HFF-Myc (cell line): ENCODE measurements around the gene TBC1D32.
"Not testable (repeated sequence)": the region's sequence is repeated elsewhere in the genome, so short reads cannot be mapped to it uniquely, and the experiment has no call there.

Experiments used
- DNase-seq: peaks from one replicate; pipeline ENCODE4 v3.0.0-alpha.2; 2011; ENCODE audit warnings: low read depth; ENCODE audit errors: extremely low read depth
- H3K4me3 ChIP-seq: replicated peaks from 2 replicates; pipeline ENCODE4 v1.5.1; 2011; ENCODE audit warnings: low read depth, mild to moderate bottlenecking, control low read depth, low read length
- TF ChIP-seq, protein P1 (sequence below): IDR thresholded peaks from 2 replicates; pipeline ENCODE4 v1.5.1; 2012; ENCODE audit warnings: mild to moderate bottlenecking, low read depth, low read length, control low read depth; ENCODE audit errors: missing control alignments

TBC1D32 gene

GRCh38 chr6:121347484-121347883, 13.2 kb upstream of the TBC1D32 start:
- DNase-seq = no peak
- TF ChIP-seq, protein P1, sequence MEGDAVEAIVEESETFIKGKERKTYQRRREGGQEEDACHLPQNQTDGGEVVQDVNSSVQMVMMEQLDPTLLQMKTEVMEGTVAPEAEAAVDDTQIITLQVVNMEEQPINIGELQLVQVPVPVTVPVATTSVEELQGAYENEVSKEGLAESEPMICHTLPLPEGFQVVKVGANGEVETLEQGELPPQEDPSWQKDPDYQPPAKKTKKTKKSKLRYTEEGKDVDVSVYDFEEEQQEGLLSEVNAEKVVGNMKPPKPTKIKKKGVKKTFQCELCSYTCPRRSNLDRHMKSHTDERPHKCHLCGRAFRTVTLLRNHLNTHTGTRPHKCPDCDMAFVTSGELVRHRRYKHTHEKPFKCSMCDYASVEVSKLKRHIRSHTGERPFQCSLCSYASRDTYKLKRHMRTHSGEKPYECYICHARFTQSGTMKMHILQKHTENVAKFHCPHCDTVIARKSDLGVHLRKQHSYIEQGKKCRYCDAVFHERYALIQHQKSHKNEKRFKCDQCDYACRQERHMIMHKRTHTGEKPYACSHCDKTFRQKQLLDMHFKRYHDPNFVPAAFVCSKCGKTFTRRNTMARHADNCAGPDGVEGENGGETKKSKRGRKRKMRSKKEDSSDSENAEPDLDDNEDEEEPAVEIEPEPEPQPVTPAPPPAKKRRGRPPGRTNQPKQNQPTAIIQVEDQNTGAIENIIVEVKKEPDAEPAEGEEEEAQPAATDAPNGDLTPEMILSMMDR = no peak

DNA sequence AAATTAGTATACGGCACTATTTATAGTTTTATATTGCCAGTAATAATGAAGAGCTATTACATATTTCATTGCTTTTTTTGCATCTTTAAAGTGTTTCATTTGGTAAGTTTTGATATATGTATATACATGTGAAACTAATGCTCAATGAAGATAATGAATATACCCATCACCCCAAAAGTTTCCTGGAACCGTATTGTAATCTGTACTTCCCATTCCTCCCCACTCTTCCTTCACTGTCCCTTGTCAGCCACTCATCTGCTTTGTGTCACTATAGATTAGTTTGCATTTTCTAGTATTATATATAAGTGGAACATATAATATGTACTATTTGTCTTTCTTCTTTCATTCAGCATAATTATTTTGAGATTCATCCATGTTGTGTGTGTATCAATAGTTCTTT, 10.3 kb upstream of the TBC1D32 start:
- H3K4me3 ChIP-seq = no peak overlapping the region
- DNase-seq = no peak
- TF ChIP-seq, protein P1 = no peak

More at GRCh38 chr6:121347484-121347883, 13.2 kb upstream of the TBC1D32 start:
- H3K4me3 ChIP-seq = no peak overlapping the region

DNA sequence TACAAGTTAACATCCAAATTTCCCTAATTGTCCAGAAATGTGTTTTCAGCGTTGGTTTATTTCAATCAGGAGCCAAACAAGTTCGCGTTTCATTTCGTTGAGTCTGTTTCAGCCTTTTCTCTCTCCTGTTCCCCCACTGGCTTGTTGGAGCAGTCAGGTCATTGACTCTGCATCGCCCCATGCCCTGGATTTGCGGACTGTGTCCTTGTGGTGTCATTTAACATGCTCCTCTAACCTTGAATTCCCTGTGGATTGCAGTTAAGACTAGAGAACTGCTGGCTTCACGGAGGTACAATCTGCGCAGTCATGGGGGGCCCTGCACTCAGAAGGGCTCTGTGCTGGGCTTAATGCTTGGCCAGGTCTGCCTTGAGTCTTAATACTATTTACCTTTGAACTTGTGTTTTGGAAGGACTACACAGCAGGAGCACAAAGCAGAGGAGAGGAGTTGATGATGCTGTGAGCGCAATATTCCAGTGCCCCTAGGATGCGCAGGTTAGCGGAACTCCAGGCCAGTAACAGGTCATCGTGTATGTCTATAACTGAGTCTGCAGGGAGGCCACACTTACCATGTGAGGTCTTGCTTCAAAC, 5.5 kb upstream of the TBC1D32 start:
- TF ChIP-seq, protein P1 = no peak
- H3K4me3 ChIP-seq = no peak overlapping the region
- no peak for DNase-seq

GRCh38 chr6:121338956-121339355, 4.7 kb upstream of the TBC1D32 start:
- TF ChIP-seq, protein P1 = no peak
- no peak for DNase-seq

GRCh38 chr6:121338366-121338765, 4.1 kb upstream of the TBC1D32 start:
- TF ChIP-seq, protein P1 = no peak
- DNase-seq = no peak
- H3K4me3 ChIP-seq = no peak overlapping the region

More at GRCh38 chr6:121338956-121339355, 4.7 kb upstream of the TBC1D32 start:
- no peak overlapping the region for H3K4me3 ChIP-seq

DNA sequence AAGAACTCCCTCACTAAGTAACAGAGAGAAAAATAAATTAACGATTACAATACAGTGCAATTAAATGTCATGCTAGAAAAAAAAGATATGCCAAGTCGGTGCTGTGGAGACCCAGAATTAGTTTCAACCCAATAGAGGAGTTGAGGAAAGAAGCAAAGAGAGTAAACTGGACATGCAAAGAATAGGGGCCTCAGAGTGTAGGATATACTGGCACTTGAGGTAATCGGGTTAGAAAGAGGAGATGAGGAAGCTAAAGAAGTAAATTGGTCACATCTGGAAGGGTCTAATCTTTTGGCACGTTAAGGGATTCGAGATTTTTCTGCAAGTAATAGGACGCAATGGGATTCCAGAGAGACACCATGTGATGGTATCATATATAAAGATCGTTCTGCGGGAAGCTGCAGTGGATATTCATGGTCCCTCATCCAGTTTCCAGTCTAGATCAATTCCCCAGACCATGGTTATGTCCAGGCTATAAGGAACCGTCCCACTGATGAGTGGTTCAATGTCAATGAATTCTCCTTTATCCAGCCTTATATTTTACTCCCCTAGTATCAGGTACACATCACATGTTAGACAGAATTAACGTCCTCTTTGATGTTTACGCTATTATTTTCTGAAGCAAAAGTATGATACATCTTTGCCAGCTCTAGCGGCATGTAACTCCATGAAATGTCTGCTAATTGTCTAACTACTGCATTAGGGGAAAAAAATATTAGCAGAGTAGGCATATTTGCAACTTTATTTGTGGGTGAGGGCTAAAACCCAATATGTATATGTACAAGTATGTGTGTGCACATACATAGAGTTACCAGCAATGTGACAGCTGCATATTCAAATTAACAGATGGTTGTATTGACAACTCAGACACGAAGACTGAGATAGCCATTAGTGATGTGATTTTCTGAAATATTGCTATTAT, 1.1 kb upstream of the TBC1D32 start:
- no peak for DNase-seq
- TF ChIP-seq, protein P1 = no peak
- H3K4me3 ChIP-seq = peak overlapping the region; percentile 58

- DNase-seq = not testable (repeated sequence)
- peak overlapping the region; percentile 58 for H3K4me3 ChIP-seq
These were observed 586 bp downstream of the TBC1D32 start for GRCh38 chr6:121333694-121334093.
